K562 (cell line): ENCODE data around the gene CIART. TPM values are rescaled to one million over a fixed set of nuclear protein-coding genes. Genes with fewer than 3 reads are reported as not detected.

Experiments used
- DIDO1 ChIP-seq: fragments of 450-650 bp; IDR thresholded peaks from 2 replicates; pipeline ENCODE4 v1.6.1; 2016; ENCODE audit warnings: low read depth, missing biosample characterization, missing genetic modification characterization
- KHSRP ChIP-seq: fragments of 450-650 bp; IDR thresholded peaks from 2 replicates; pipeline ENCODE4 v1.6.1; 2017
- RERE ChIP-seq: sonication (generic); formaldehyde crosslinking; IDR thresholded peaks from 2 replicates; pipeline ENCODE4 v1.8.0; 2023; ENCODE audit warnings: missing genetic modification reagents, mild to moderate bottlenecking, borderline replicate concordance
- ZFP30 ChIP-seq: fragments of 250-450 bp; sonication (Bioruptor Pico); IDR thresholded peaks from 2 replicates; pipeline ENCODE4 v1.8.0; 2022; ENCODE audit warnings: moderate library complexity, mild to moderate bottlenecking, inconsistent platforms, borderline replicate concordance
- ZSCAN32 ChIP-seq: fragments of 450-650 bp; formaldehyde crosslinking; IDR thresholded peaks from 2 replicates; pipeline ENCODE4 v1.4.0; 2020; ENCODE audit warnings: mild to moderate bottlenecking, moderate library complexity
- polyA plus RNA-seq, 8 experiments: library from polyadenylated mRNA; depleted of rRNA in 4 of 8; stranded (reverse) in 5 of 8; unstranded in 3 of 8; fragments of >200 nt; fragmentation: Nextera tagmentation in 2 of 8; fragmentation: Illumina TruSeq in 1 of 8; extraction: Ambion mirVana in 2 of 8; extraction: Trizol in 1 of 8; gene quantifications; 2 replicates each; pipeline versions ENCODE4 v1.2.1 to v1.2.3, GENCODE V29; 2011 to 2014; ENCODE audit warnings: inconsistent platforms in 1 of 8, missing spikeins in 1 of 8
- total RNA-seq, 7 experiments: library from RNA; depleted of rRNA in 6 of 7; stranded (reverse); fragments of >200 nt in 6 of 7; fragmentation: Illumina TruSeq in 2 of 7; extraction: Trizol in 2 of 7; gene quantifications; 2 replicates each; pipeline versions ENCODE4 v1.2.1 to v1.2.3, GENCODE V29; 2011 to 2021; ENCODE audit warnings: low replicate concordance in 1 of 7
- TF ChIP-seq, protein P1 (sequence below): fragments of 250-450 bp; sonication (Bioruptor Pico); IDR thresholded peaks from 2 replicates; pipeline ENCODE4 v1.8.0; 2021; ENCODE audit warnings: borderline replicate concordance, mild to moderate bottlenecking, moderate library complexity; ENCODE audit not compliant: poor library complexity, severe bottlenecking

The CIART gene
- total and polyA plus RNA-seq, 9 of the 15 experiments (the other 6 are each of a cell fraction or from before 2014, with no cell fraction given): 0.07 to 0.35 (median 0.19) TPM; not detected in 2

DNA sequence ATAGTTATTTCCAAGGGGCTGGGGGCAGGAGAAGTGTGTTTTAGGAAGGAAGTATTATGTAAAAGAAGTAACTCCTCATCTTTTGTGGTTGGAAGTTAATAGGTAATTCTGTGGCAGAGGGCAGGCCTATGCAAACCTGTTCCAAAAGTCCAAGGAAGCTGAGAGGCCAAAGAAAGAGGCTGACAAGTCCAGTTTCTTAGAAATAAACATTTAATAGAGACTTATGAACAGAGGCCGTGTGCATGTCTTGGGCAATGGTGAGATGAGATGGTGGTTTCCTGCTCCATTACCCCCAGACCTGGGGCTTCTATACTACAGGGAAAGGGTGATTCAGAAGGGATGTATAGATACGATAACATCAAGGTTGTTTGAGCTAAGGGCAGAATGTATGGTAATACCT lies 32.4 kb upstream of the CIART start (continued):
- TF ChIP-seq RERE: no peak
- TF ChIP-seq DIDO1: no peak
- TF ChIP-seq, protein P1, sequence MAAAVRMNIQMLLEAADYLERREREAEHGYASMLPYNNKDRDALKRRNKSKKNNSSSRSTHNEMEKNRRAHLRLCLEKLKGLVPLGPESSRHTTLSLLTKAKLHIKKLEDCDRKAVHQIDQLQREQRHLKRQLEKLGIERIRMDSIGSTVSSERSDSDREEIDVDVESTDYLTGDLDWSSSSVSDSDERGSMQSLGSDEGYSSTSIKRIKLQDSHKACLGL: no peak
- no peak for TF ChIP-seq ZFP30 (CRISPR knock-in tag)
- no peak for TF ChIP-seq ZSCAN32 (CRISPR knock-in tag)
- no peak for TF ChIP-seq KHSRP
